Ovary (tissue), 9 donors: ENCODE data around the gene POLR3K. TPM values are rescaled to one million over a fixed set of nuclear protein-coding genes. Genes with fewer than 3 reads are reported as not detected.
"Not testable (repeated sequence)": the region's sequence is repeated elsewhere in the genome, so short reads cannot be mapped to it uniquely, and the experiment has no call there.

Experiments
- DNase-seq, 5 donors: peaks; one replicate each; pipeline ENCODE4 v3.0.0-alpha.2; 2019 to 2020
- H3K27ac ChIP-seq, 2 donors: fragments of 200-600 bp; one replicate each; pipeline versions ENCODE4 v1.5.1 to v1.8.0; 2019 to 2022
- H3K27me3 ChIP-seq: fragments of 200-600 bp; one replicate; pipeline ENCODE4 v1.8.0; 2022
- H3K36me3 ChIP-seq: fragments of 200-600 bp; sonication (generic); one replicate; pipeline ENCODE4 v1.5.1; 2019
- H3K4me1 ChIP-seq: one replicate; pipeline ENCODE4 v1.8.1; 2013; ENCODE audit warnings: mild to moderate bottlenecking, moderate library complexity; ENCODE audit not compliant: insufficient read depth
- H3K4me3 ChIP-seq: fragments of 200-600 bp; sonication (generic); one replicate; pipeline ENCODE4 v1.5.1; 2017
- H3K9me3 ChIP-seq, 2 donors: fragments of 200-600 bp in 1 of 2; sonication (generic) in 1 of 2; one replicate each; pipeline versions ENCODE4 v1.5.1 to v1.8.1; 2013 to 2019; ENCODE audit warnings: mild to moderate bottlenecking in 1 of 2, moderate library complexity in 1 of 2
- CTCF ChIP-seq, 3 donors: fragments of 450-650 bp in 2 of 3; fragments of 200-600 bp in 1 of 3; IDR thresholded peaks; one replicate each; pipeline versions ENCODE4 v1.5.1 to v1.8.0; 2016 to 2022; ENCODE audit warnings: antibody characterized with exemption in 3 of 3, mild to moderate bottlenecking in 1 of 3
- EP300 ChIP-seq: sonication (generic); formaldehyde crosslinking; IDR thresholded peaks from one replicate; pipeline ENCODE4 v1.6.1; 2017; ENCODE audit warnings: antibody characterized with exemption
- POLR2A ChIP-seq: fragments of 450-650 bp; IDR thresholded peaks from one replicate; pipeline ENCODE4 v1.6.1; 2017; ENCODE audit warnings: antibody characterized with exemption, mild to moderate bottlenecking, moderate library complexity
- WGBS, 3 donors: extraction: QIAGEN DNeasy Blood & Tissue Kit in 1 of 3; methylation state at CpG; one replicate each; pipeline versions ENCODE4 v1.1.5 to v1.1.7; 2013 to 2017; 5-methylcytosine and 5-hydroxymethylcytosine counted together
- intact Hi-C, 4 donors: fragments of 100-400 bp; cut with DNase I; formaldehyde crosslinking; loops; one replicate each; pipeline versions ENCODE4 v1.11.0 to v1.15.1; 2022 to 2023
- polyA plus RNA-seq, 2 donors: library from polyadenylated mRNA; stranded (reverse); fragments of 200-250 nt in 1 of 2; fragments of 350-450 nt in 1 of 2; fragmentation: Illumina TruSeq in 1 of 2; extraction: RNeasy Lipid Tissue Mini Kit (QIAGEN cat#74804) in 1 of 2; gene quantifications; one replicate each; pipeline ENCODE4 v1.2.3, GENCODE V29; 2013 to 2014
- total RNA-seq, 7 donors: library from RNA; depleted of rRNA in 2 of 7; stranded (reverse); fragments of >200 nt in 2 of 7; fragmentation: NEBNext Ultra II Directional in 3 of 7; extraction: Animal tissue kit (Norgen Biotek cat#: 25700) in 3 of 7; gene quantifications; one replicate each; pipeline versions ENCODE4 v1.1.0 to v1.2.4, GENCODE V29; 2016 to 2023
- donor health status: DM: no; HTN: no; CAD: no; lungs with moderate emphysema.
- donor health status: DM: no; HTN: no; CAD: no.
- donor health status: Bipolar disorder and iron deficiency.
- donor health status: DM: yes; HTN: yes; CAD: no.
- donor health status: DM: no; HTN: no; CAD: no.
- donor health status: DM: yes; HTN: yes; CAD: no.

The POLR3K gene
- total and polyA plus RNA-seq, 9 donors: 3.7 to 11.9 (median 9.9) TPM

- Histone ChIP-seq H3K27me3 (no peaks in the 10 kb centered on the region), H3K4me1 (peaks cover 2% of the 10 kb centered on the region), H3K4me3 (no peak overlapping the region), H3K9me3 (no peaks in the 10 kb centered on the region), H3K27ac (no peak overlapping the region), H3K36me3 (no peaks in the 10 kb centered on the region)
- no peak for TF ChIP-seq POLR2A
- no peak for TF ChIP-seq CTCF (IDR thresholded peaks at IDR 0.05)
- TF ChIP-seq EP300: no peak
- WGBS, 3 donors: 78 to 80% (median 80%) methylated on average over 11 of the region's 11 CpGs
- no peak for DNase-seq
- intact Hi-C loops: no loop called here
These were observed 2.2 kb upstream of the POLR3K start for GRCh38 chr16:55571-56136.

GRCh38 chr16:54237-54581 is 801 bp upstream of the POLR3K start:
- DNase-seq: peak in 1 of 5 donors; percentile 22
- TF ChIP-seq POLR2A (no peak), EP300 (no peak), CTCF (IDR thresholded peaks at IDR 0.05) (no peak)
- peaks cover 2% of the 10 kb centered on the region for H3K4me1 ChIP-seq
- peak overlapping the region in 1 of 2 donors; percentile 57 for H3K27ac ChIP-seq
- intact Hi-C loops: no loop called here
- no peaks in the 10 kb centered on the region for H3K27me3 ChIP-seq
- no peaks in the 10 kb centered on the region for H3K9me3 ChIP-seq
- WGBS, 3 donors: 29 to 41% (median 36%) methylated on average over 12 of the region's 12 CpGs
- H3K4me3 ChIP-seq: peak overlapping the region; percentile 69
- H3K36me3 ChIP-seq: no peaks in the 10 kb centered on the region

GRCh38 chr16:50769-51591 is 2.4 kb downstream of the POLR3K start:
- Histone ChIP-seq H3K27ac (no peak overlapping the region), H3K36me3 (no peaks in the 10 kb centered on the region), H3K27me3 (no peaks in the 10 kb centered on the region), H3K4me3 (no peak overlapping the region), H3K4me1 (peaks cover 2% of the 10 kb centered on the region), H3K9me3 (no peaks in the 10 kb centered on the region)
- TF ChIP-seq EP300: no peak
- intact Hi-C loops: no loop called here
- no peak for DNase-seq
- 86 to 94% (median 90%) methylated on average over 15 of the region's 15 CpGs for WGBS, 3 donors

GRCh38 chr16:47234-47633 is 6.2 kb downstream of the POLR3K start:
- intact Hi-C loops: no loop called here
- Histone ChIP-seq H3K4me1 (peaks cover 2% of the 10 kb centered on the region), H3K27me3 (no peaks in the 10 kb centered on the region), H3K4me3 (no peak overlapping the region), H3K9me3 (no peaks in the 10 kb centered on the region), H3K36me3 (no peaks in the 10 kb centered on the region), H3K27ac (no peak overlapping the region)
- WGBS, 3 donors: 93 to 96% (median 95%) methylated on average over 7 of the region's 7 CpGs
- no peak for TF ChIP-seq CTCF (IDR thresholded peaks at IDR 0.05)
- no peak for TF ChIP-seq POLR2A
- TF ChIP-seq EP300: no peak
- DNase-seq: peak in 1 of 5 donors; percentile 3

GRCh38 chr16:46510-46909 is 6.9 kb downstream of the POLR3K start:
- H3K36me3 ChIP-seq, H3K4me1 ChIP-seq, H3K27me3 ChIP-seq, H3K9me3 ChIP-seq, DNase-seq, H3K4me3 ChIP-seq, H3K27ac ChIP-seq, intact Hi-C loops: not testable (repeated sequence)
- WGBS, 3 donors: 93 to 97% (median 96%) methylated on average over 7 of the region's 7 CpGs
